ENCODE data around the gene RRAGD.

The RRAGD gene

GRCh38 chr6:89375427-89376267, 36.4 kb downstream of the RRAGD start:
- peak; percentile 25 for DNase-seq (ENCODE audit: low read depth)

DNA sequence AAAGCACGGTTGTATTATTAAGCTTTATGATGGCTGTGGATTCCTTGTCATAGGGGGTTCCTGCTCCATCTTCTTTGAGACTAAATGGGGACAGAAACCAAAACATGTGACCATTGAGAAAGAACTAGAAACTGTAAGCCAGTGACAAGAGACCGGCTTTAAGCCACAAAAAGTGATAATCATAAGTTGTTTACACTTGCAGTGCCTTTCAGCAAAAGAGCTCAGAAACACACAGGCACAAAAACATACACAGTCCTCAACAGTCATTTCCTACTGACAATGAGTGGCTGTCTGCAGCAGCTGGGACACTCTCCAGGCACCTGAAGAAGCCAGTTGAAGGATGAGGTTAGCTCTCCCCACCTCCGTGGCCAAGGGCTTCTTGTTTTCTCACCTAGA, 39.6 kb downstream of the RRAGD start:
- no peak for DNase-seq (ENCODE audit: low read depth)

GRCh38 chr6:89371849-89372505, 40.1 kb downstream of the RRAGD start:
- DNase-seq (ENCODE audit: low read depth) = peak; percentile 61

DNA sequence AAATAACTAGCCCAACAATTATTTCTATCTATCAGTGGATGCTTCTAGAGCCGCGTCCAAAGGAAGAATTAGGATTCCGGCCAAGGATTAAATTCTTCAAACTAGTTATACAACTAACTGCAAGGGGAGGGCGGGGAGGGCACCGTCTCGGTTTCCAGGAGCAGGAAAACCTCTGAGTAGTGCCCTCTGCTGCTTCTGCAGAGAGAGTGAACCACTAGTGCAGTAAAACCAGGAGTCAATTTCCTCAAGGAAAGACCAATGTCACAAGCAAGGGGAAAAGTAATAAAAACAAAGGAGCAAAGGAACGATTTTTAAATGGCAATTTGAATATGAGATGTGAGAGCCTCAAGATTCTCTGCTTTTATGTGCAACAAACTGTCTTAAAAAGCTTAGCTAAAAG, 43.1 kb downstream of the RRAGD start:
- no peak for DNase-seq (ENCODE audit: low read depth)

- DNase-seq (ENCODE audit: low read depth) = peak; percentile 42
Observed at GRCh38 chr6:89368107-89368506, 44.0 kb downstream of the RRAGD start.

DNA sequence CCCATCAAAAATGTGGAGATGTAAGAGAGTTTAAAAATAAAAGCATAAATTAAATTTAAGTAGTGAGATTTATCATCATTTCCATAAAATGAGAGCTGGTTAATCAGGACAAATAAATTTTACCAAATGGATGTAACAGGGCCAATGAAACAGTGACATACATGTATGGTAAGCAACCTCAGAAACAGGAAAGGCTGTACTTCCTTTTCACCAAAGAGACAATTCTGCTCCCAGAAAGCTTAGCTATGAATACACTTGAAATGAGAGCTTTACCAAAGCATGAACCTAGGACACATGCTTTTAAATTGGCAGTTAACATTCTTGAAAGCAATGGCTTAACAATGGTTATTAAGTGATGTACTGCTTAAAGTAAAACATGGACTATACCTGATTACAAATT, 47.5 kb downstream of the RRAGD start:
- no peak for DNase-seq (ENCODE audit: low read depth)

GRCh38 chr6:89361171-89361570, 50.9 kb downstream of the RRAGD start:
- DNase-seq (ENCODE audit: low read depth) = no peak

- no peak for DNase-seq (ENCODE audit: low read depth)
Observed at GRCh38 chr6:89360415-89360999, 51.6 kb downstream of the RRAGD start.

DNA sequence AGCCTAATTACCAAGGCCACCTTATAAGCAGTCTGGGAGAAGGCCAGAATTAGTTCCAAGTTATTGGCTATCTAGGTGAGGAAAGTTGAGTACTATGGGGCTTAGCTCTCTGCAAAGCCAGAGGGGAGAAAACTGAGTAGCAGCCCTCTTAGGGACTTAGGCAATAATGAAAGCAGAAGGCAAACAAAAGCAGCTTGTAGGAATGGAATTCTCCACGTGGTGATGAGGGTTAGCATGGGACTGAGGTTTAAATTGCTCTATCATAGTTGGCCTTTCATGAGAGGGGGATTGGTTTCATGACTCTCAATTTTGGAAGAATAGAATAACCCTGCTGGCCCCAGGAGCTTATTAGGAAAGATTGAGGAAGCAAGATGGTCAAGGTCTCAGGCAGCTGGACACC, 52.5 kb downstream of the RRAGD start:
- no peak for DNase-seq (ENCODE audit: low read depth)

GRCh38 chr6:89357390-89357789, 54.7 kb downstream of the RRAGD start:
- no peak for DNase-seq (ENCODE audit: low read depth)

DNA sequence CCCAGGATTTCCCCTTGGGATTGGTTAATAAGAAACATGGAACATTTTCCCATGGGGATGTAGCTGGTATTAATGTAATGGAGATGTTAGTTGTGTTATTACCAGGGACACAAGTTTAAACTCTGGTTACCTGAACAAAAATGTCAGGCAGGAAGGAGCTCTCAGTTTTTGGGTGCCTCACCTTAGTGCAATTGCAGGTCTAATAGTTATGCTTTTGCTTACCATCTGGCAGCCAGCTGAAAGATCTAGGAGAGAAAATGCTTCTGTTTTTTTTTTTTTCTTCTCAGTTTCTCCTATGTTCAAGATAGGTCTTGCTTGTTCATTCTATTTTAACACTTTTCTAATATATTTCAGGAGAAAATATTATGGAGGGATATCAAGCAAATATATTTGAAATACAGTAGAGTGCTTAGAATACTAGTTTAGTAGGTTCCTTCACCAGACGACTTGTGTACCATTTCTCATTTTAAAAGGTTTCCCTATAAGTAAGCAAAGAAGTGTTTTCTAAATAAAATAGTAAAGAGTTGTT, 55.4 kb downstream of the RRAGD start:
- no peak for DNase-seq (ENCODE audit: low read depth)

DNA sequence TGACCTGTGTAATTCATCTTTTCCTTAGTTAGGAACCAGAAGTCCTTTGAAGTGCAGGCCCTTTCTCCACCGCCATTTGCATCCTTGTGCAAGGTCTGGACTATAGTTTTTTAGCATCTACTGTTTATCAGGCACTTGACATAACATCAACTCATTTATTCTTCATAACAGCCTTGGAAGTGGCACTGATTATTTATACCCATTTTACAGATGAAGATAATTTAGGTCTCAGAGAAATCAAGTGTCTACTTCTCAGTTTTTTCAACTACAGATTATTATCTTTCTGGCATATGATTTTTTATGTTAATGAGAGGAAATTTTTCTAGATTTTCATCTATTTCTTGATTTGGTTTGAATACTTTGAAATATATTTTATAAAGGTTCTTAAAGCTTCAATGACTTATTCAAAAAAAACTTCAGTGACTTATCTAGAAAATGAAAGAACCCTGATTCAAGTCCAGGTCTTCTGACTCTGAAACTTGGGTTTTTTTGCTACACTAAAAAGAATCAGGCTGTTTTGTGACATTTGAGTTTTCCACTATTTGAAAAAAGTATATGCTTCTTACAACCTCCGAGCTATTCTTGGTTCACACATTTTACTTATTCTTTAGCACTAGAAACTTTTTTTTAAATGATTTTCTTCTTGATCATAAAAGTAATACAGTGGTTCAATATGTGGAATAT, 56.4 kb downstream of the RRAGD start:
- DNase-seq (ENCODE audit: low read depth) = no peak

DNA sequence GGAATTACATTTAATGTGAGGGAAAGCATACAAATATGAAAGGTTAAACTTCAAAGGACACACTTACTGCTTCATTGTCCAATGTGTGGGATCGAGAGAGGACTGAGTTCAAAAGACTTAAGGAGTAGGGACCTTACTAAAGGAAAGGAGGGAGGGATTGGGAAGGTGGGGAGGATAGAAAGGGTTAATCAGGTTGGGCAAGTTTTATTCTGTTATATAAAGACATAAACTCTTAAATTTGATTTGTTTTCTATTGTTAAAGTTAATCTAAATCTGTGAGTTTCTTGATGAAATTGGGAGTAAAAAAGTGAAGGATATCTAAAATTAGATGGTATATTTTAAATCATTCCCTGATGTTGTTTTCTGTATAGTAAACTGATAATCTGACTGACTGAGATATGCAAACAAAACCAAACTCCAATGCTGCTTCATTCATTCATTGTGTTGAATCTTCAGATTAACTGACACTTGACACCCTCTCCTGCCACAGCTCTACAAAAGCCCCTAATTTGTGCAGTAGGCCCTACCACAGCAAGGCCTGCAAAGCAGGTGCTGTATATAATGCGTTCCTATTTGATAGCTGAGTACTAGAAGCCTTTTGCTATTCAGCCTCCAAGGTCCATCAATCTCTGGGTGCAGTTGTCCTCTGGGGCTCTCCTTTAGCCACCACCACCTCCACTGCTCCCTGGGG, 58.2 kb downstream of the RRAGD start:
- no peak for DNase-seq (ENCODE audit: low read depth)

DNA sequence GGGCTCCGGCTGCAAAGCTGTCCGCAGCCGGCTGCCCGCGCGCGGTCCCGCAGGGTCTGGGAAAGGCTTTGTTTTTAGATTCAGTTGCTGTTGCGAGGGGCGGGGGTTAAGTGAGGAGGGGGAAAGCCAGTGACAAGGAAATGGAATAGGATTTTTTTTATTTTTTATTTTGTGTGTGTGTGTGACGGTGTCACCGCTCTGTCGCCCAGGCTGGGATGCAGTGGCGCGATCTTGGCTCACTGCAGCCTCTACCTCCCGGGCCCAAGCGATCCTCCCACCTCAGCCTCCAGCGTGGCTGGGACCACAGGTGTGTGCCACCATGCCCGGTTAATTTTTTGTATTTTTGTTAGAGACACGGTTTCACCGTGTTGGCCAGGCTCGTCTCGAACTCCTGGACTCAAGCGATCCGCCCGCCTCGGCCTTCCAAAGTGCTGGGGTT, 58.9 kb downstream of the RRAGD start:
- DNase-seq (ENCODE audit: low read depth) = no peak

DNA sequence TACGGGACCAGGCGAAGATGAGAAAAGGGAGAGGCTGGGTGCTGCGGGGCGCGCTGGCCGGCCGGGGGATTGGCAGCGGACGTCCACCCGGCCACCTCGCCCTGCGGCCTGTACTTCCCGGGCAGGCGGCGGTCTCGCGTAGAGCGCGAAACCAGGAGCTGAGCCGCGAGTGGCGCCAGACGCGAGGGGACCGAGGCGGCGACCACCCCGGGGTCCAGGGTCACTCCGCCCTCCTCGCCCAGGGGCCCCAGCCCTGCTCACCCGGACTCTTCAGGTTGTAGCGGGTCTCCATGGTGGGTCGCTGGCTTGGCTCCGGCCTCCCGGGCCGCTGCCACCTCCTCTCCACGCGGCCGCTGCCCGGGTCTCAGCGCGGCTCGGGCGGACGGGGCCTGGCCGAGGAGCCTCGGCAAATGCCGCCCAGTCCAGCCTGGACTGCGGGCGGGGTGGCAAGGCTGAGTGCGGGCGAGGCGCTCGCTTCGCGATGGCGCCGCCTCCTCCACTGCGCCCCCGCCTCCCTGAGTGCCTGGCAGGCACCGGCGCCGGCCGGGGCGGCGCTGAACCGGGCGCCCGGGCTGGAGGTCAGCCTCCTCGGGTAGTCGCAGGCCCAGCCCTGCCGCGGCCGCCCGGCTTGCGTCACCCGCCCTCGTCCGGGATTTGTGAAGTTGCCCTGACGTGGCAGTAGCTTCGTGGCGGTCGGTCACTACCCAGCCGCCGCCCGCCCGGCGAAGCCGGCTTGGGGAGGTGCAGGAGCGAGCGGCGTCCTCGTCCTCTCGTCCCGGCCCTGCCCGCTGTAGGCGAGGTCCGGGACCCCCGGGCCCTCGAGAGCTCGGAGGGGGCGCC, 59.6 kb downstream of the RRAGD start, which contains the start of gene UBE2J1:
UBE2J1 (minus strand) TSS at position 445 of the 840 bp plus-strand sequence; CDS start at position 292, 153 bp downstream.
- DNase-seq (ENCODE audit: low read depth) = peak; percentile 58

DNA sequence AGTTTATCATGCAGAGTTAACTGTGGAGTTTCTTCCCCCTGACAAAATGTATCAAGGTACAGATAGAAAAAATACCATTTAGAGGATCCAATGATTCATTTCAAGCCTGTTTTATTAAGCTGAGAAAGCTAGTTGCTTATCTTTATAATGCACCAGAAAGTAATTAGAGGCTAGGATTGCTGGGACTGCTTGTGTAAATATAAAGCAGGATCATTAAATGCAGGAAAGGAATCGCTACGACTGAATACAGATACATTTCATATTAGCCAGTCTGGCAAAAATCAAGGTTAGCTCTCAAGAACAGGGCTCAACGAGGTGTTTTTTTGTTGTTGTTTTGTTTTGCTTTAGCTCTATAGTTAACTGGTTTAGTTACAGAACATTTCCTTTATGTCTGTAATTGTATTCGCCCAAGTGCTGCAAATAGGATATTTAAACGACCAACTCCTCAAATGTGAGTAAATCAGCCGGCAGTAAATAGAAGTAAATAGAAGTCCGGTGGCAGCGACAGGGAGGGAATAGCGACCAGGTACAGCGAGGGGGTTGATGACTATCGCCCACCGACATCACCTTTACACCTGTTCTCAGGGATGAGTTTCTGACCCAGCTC, 60.3 kb downstream of the RRAGD start:
- DNase-seq (ENCODE audit: low read depth) = no peak

DNA sequence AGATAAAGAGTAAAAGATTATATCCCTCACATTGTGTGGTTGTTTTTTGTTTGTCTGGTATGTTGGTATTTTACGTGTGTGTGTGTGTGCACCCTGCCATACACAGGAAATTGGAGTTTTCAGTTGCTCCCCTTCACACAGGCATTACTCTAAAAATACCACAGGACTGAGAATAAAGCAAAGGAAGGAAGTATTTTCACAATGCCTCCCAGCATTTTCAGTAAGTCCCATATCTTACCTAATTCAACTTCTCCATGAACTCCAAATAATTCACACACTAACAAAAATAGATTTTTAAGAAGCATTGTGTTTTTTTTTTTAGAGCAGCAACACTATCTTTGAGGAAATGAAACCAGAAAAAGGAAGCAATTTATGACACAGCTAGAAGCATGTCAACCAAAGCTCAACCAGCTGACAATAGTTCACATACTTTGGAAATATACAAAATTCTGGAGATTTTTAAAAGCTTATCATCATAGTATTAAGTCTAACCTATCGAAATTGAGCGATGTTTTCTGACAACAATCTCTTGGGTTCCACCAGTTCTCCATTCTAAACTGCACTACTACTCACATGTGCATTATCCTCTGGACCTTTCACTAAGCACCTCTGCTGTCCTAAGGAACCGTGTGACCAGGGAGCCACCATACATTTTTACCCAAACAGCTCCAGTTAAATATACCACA, 61.6 kb downstream of the RRAGD start:
- DNase-seq (ENCODE audit: low read depth) = no peak

DNA sequence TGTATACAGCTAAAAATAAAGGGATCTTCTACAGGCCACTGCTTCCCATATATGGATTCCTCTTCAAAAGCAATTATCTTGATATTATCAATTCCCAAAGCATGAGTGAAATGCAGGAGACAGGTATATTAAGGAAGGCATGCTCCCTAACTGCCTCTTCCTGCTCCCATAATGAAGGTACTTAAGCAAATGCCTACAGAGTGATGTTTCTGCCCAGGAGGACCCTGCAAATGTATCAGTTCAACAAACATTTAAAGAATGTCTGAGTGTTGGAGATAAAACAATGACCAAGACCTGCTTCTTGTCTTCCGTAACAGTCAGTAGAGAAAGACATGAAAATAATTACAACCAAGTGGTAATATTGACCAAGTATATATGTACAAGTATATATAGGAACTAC, 63.7 kb downstream of the RRAGD start:
- DNase-seq (ENCODE audit: low read depth) = no peak

GRCh38 chr6:89347825-89348224, 64.2 kb downstream of the RRAGD start:
- no peak for DNase-seq (ENCODE audit: low read depth)

- no peak for DNase-seq (ENCODE audit: low read depth)
Observed at GRCh38 chr6:89346433-89346832, 65.6 kb downstream of the RRAGD start.

Data from activated T-cell treated with anti-CD3 and anti-CD28 coated beads for 24 hours (primary cell).